Peyer's patch (tissue), 4 donors: ENCODE results near the gene RPTOR.

Experiments used
- CTCF ChIP-seq, 6 experiments: fragments of 450-650 bp in 4 of 6; fragments of 200-600 bp in 2 of 6; sonication (generic) in 1 of 6; IDR thresholded peaks; one replicate each; pipeline ENCODE4 v1.5.1; 2017 to 2019; ENCODE audit warnings: antibody characterized with exemption in 6 of 6, mild to moderate bottlenecking in 3 of 6, moderate library complexity in 1 of 6
- POLR2A ChIP-seq, 2 donors: fragments of 450-650 bp; IDR thresholded peaks; one replicate each; pipeline ENCODE4 v1.5.1; 2017; ENCODE audit warnings: antibody characterized with exemption in 2 of 2, mild to moderate bottlenecking in 2 of 2, moderate library complexity in 2 of 2

- no peak for TF ChIP-seq POLR2A (IDR thresholded peaks at IDR 0.05)
- no peak for TF ChIP-seq CTCF (IDR thresholded peaks at IDR 0.05)
Measured at GRCh38 chr17:80746262-80746935, 201.8 kb downstream of the RPTOR start.
